CD4-positive, alpha-beta memory T cell (primary cell): ENCODE measurements around the gene NFE2L3. TPM values are rescaled to one million over a fixed set of nuclear protein-coding genes. Genes with fewer than 3 reads are reported as not detected.

Source experiments
- CTCF ChIA-PET: fragments of 350-600 bp; sonication (Branson Sonifier 250); formaldehyde crosslinking; loops from one replicate; lab custom pipeline; 2021; ENCODE audit warnings: inconsistent platforms; ENCODE audit not compliant: partially characterized antibody; lab: Charles Lee
- POLR2A ChIA-PET: fragments of 350-600 bp; sonication (Branson Sonifier 250); formaldehyde crosslinking; loops from one replicate; lab custom pipeline; 2021; ENCODE audit not compliant: partially characterized antibody; lab: Charles Lee
- DNase-seq, 5 donors: peaks; one replicate each; pipeline versions ENCODE4 v3.0.0 to v3.0.0-alpha.2; 2020 to 2022; ENCODE audit warnings: mixed read lengths in 1 of 5
- H3K27ac ChIP-seq: one replicate; pipeline ENCODE4 v1.7.0; 2013; ENCODE audit warnings: low read depth, low read length
- H3K27me3 ChIP-seq: 2 replicates; pipeline ENCODE4 v1.7.0; 2013; ENCODE audit warnings: mild to moderate bottlenecking, low read length, moderate library complexity; ENCODE audit not compliant: insufficient read depth
- H3K36me3 ChIP-seq: 2 replicates; pipeline ENCODE4 v1.7.0; 2013; ENCODE audit warnings: mild to moderate bottlenecking, low read length, moderate library complexity; ENCODE audit not compliant: insufficient read depth
- H3K4me1 ChIP-seq: 2 replicates; pipeline ENCODE4 v1.7.0; 2013; ENCODE audit warnings: mild to moderate bottlenecking, low read length, moderate library complexity; ENCODE audit not compliant: insufficient read depth
- H3K4me3 ChIP-seq, 2 donors: one replicate each; pipeline ENCODE4 v1.7.0; 2013; ENCODE audit warnings: low read length in 2 of 2, mild to moderate bottlenecking in 1 of 2
- H3K9me3 ChIP-seq, 2 donors: one replicate each; pipeline ENCODE4 v1.7.0; 2013; ENCODE audit warnings: low read length in 2 of 2, control low read depth in 1 of 2; ENCODE audit not compliant: control insufficient read depth in 1 of 2
- H3K27ac Mint-ChIP-seq, 7 donors: one replicate each; pipeline ENCODE4 v1.8.0; 2020 to 2021; ENCODE audit warnings: mixed read lengths in 7 of 7, mild to moderate bottlenecking in 6 of 7, inconsistent platforms in 3 of 7, moderate library complexity in 3 of 7
- H3K27me3 Mint-ChIP-seq, 2 donors: one replicate each; pipeline ENCODE4 v1.8.0; 2020 to 2021; ENCODE audit warnings: mixed read lengths in 2 of 2
- H3K36me3 Mint-ChIP-seq, 2 donors: one replicate each; pipeline ENCODE4 v1.8.0; 2020 to 2021; ENCODE audit warnings: mixed read lengths in 2 of 2, inconsistent platforms in 1 of 2, mild to moderate bottlenecking in 1 of 2
- H3K4me1 Mint-ChIP-seq, 4 donors: one replicate each; pipeline ENCODE4 v1.8.0; 2020 to 2021; ENCODE audit warnings: mixed read lengths in 4 of 4, mild to moderate bottlenecking in 1 of 4
- H3K4me3 Mint-ChIP-seq, 8 donors: one replicate each; pipeline ENCODE4 v1.8.0; 2020 to 2021; ENCODE audit warnings: mixed read lengths in 8 of 8, mild to moderate bottlenecking in 7 of 8, moderate library complexity in 6 of 8, inconsistent platforms in 3 of 8
- H3K9me3 Mint-ChIP-seq, 8 donors: one replicate each; pipeline ENCODE4 v1.8.0; 2020 to 2021; ENCODE audit warnings: mixed read lengths in 8 of 8, mild to moderate bottlenecking in 5 of 8, inconsistent platforms in 3 of 8, moderate library complexity in 1 of 8
- intact Hi-C: fragments of 100-400 bp; cut with micrococcal nuclease; formaldehyde crosslinking; loops from one replicate; pipeline ENCODE4 v1.15.1; 2023
- polyA plus RNA-seq, 2 donors: library from polyadenylated mRNA; unstranded; fragments of 300-500 nt; fragmentation: Illumina TruSeq; gene quantifications; one replicate each; pipeline ENCODE4 v1.2.3, GENCODE V29; 2021
- total RNA-seq, 2 experiments: library from RNA; stranded (reverse); gene quantifications; one replicate each; pipeline ENCODE4 v1.2.3, GENCODE V29; 2021

NFE2L3 gene
- total and polyA plus RNA-seq, 4 experiments from 2014 or later = 7.5 to 9.6 (median 7.9) TPM

DNA sequence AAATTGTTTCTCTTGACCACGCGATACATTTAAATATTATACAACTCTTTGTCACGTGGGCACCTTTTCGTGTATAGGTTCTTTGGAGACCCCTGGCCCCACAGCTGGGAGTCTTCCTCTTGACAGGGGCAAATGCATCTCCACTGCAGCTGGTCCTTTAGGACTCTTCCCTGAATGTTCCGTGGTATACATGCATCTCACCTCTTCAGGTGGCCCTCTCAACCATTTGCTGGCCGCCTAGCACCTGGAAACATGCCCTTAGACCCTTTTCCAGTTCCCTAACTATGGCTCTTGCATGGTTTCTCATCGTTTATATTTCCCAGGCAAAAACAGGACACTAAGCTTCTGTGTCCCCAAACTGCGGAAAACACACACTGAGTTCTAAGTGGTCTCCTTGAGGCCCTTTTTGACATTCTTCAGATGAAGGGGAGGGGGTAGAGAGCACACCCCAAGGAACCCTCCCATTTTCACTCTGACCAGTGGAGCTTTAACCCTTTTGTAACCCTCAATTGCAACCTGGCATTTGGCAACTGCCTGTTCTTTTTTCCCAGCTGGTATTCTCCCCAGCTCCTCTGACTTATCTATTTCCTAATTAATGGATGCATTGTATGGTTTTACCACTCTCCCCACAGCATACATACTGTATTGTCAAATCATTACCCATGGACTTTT lies 28.0 kb downstream of the NFE2L3 start:
- Histone ChIP-seq H3K27ac (no peak overlapping the region), H3K9me3 (no peaks in the 10 kb centered on the region), H3K4me1 (peaks cover 25% of the 10 kb centered on the region), H3K36me3 (no peaks in the 10 kb centered on the region), H3K27me3 (no peaks in the 10 kb centered on the region), H3K4me3 (no peak overlapping the region)
- ChIA-PET POLR2A (interaction anchor here (0.5 to 13.7 kb wide), 10 partner anchors 9 to 1355 kb away, joined by 3 to 369 read pairs (median 12); partner anchors contain the start of genes CBX3, HNRNPA2B1 and NFE2L3), CTCF (interaction anchor here (0.9 to 4.2 kb wide), 5 partner anchors 8 to 90 kb away, joined by 3 to 22 read pairs (median 10); no protein-coding TSS in a partner anchor)
- intact Hi-C loops = no loop called here
- peaks cover 24 to 60% (median 36%) of the 10 kb centered on the region in 4 donors for H3K4me1 Mint-ChIP-seq
- no peak overlapping the region for H3K4me3 Mint-ChIP-seq
- H3K9me3 Mint-ChIP-seq = peaks cover 0 to 5% (median 0%) of the 10 kb centered on the region in 8 donors
- no peak for DNase-seq
- peaks cover 11 to 16% of the 10 kb centered on the region in 2 donors for H3K36me3 Mint-ChIP-seq
- no peaks in the 10 kb centered on the region for H3K27me3 Mint-ChIP-seq
- H3K27ac Mint-ChIP-seq = peak overlapping the region in 6 of 7 donors; percentile 51 to 84 (median 64)

DNA sequence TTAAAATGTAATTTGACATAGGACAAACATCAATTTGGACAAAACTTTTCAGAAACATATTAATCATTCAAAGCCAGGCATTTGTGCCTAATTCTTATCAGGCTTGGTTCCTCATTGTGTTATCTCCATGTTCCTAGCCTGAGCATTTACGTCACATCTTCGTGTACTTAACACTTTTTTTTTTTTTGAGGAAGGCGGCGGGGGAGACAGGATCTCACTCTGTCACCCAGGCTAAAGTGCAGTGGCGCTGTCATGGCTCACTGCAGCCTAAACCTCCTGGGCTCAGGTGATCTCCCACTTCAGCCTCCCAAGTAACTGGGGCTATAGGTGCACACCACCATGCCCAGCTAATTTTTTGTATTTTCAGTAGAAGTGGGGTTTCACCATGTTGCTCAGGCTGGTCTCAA lies 28.8 kb downstream of the NFE2L3 start:
- peaks cover 0 to 5% (median 0%) of the 10 kb centered on the region in 8 donors for H3K9me3 Mint-ChIP-seq
- intact Hi-C loops = no loop called here
- H3K36me3 ChIP-seq = no peaks in the 10 kb centered on the region
- no peaks in the 10 kb centered on the region for H3K27me3 Mint-ChIP-seq
- DNase-seq = no peak
- H3K4me3 Mint-ChIP-seq = no peak overlapping the region
- H3K9me3 ChIP-seq = no peaks in the 10 kb centered on the region
- peaks cover 34% of the 10 kb centered on the region for H3K4me1 ChIP-seq
- H3K27me3 ChIP-seq = no peaks in the 10 kb centered on the region
- peak overlapping the region in 4 of 7 donors; percentile 1 to 81 (median 20) for H3K27ac Mint-ChIP-seq
- CTCF ChIA-PET = interaction anchor here (0.9 to 4.2 kb wide), 5 partner anchors 9 to 91 kb away, joined by 3 to 22 read pairs (median 10); no protein-coding TSS in a partner anchor
- H3K36me3 Mint-ChIP-seq = peaks cover 19 to 24% of the 10 kb centered on the region in 2 donors
- no peak overlapping the region for H3K4me3 ChIP-seq
- H3K4me1 Mint-ChIP-seq = peaks cover 31 to 68% (median 44%) of the 10 kb centered on the region in 4 donors
- H3K27ac ChIP-seq = no peak overlapping the region
- POLR2A ChIA-PET = interaction anchor here (0.9 to 13.7 kb wide), 8 partner anchors 8 to 83 kb away, joined by 3 to 369 read pairs (median 13); partner anchors contain the start of genes CBX3, HNRNPA2B1 and NFE2L3

DNA sequence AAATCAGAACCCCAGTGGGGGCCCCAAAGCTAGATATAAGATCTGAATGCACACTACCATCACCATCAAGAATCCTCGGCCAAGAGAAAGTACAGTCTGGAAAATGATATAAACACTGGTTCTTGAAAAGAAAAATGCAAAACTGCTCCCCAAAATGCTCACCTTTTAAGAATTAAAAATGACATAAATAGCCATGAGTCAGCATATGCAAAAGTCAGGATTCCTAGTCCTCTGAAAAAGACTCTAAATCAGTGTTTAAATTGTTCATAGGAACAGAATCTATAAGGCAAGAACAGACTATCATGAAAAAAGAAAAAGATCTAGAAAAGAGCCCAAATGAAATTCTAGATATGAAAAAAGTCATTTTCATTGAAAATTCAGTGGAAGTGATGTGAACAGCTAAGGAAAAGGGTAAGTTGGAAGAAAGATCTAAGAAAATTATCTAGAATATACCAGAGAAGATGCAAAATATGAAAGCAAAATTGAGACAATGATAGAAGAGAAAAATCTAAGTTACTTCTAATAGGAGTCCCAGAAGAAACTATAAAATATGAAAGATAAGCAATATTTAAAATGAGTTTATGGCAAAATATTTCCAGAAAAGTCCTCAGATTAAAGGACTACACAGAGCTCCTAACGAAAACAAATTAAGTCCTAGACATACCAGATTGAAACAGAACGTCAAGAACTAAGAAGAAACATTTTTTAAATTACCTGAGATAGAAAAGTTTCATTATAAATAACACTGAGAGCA lies 29.7 kb downstream of the NFE2L3 start:
- CTCF ChIA-PET = interaction anchor here (1.1 to 4.2 kb wide), 6 partner anchors 10 to 91 kb away, joined by 4 to 22 read pairs (median 8); partner anchors contain the start of gene NFE2L3
- Histone ChIP-seq H3K27ac (no peak overlapping the region), H3K9me3 (no peaks in the 10 kb centered on the region), H3K27me3 (no peaks in the 10 kb centered on the region), H3K4me1 (peaks cover 40% of the 10 kb centered on the region), H3K36me3 (no peaks in the 10 kb centered on the region), H3K4me3 (no peak overlapping the region)
- H3K27ac Mint-ChIP-seq = peak overlapping the region; percentile 24 to 91 (median 77)
- H3K36me3 Mint-ChIP-seq = peaks cover 19 to 28% of the 10 kb centered on the region in 2 donors
- no peak for DNase-seq
- H3K4me3 Mint-ChIP-seq = peak overlapping the region in 1 of 8 donors; percentile 21
- intact Hi-C loops = loop anchor here (2.0 kb wide), 1 partner anchor 15 kb away; no protein-coding TSS in a partner anchor
- H3K27me3 Mint-ChIP-seq = no peaks in the 10 kb centered on the region
- H3K9me3 Mint-ChIP-seq = peaks cover 0 to 5% (median 0%) of the 10 kb centered on the region in 8 donors
- H3K4me1 Mint-ChIP-seq = peaks cover 37 to 75% (median 51%) of the 10 kb centered on the region in 4 donors
- POLR2A ChIA-PET = interaction anchor here (0.9 to 13.7 kb wide), 6 partner anchors 8 to 30 kb away, joined by 3 to 369 read pairs (median 16); partner anchors contain the start of genes CBX3, HNRNPA2B1 and NFE2L3

DNA sequence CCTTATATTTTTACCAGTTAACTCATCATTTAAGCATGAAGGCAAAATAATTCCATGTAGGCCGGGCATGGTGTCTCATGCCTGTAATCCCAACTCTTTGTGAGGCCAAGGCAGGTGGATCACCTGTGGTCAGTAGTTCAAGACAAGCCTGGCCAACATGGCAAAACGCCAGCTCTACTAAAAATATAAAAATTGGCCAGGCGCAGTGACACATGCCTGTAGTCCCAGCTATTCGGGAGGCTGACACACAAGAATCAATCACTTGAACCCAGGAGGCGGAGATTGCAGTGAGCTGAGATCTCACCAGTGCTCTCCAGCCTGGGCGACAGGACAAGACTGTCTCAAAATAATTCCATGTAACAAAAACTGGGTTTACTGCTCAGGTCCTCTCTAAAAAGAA lies 30.3 kb downstream of the NFE2L3 start:
- POLR2A ChIA-PET = interaction anchor here (0.6 to 13.7 kb wide), 10 partner anchors 9 to 109 kb away, joined by 3 to 369 read pairs (median 4); partner anchors contain the start of genes CBX3, HNRNPA2B1, NFE2L3 and SNX10
- peaks cover 43 to 78% (median 56%) of the 10 kb centered on the region in 4 donors for H3K4me1 Mint-ChIP-seq
- DNase-seq = no peak
- H3K4me3 Mint-ChIP-seq = no peak overlapping the region
- Histone ChIP-seq H3K9me3 (no peaks in the 10 kb centered on the region), H3K4me1 (peaks cover 46% of the 10 kb centered on the region), H3K36me3 (no peaks in the 10 kb centered on the region), H3K27me3 (no peaks in the 10 kb centered on the region), H3K4me3 (no peak overlapping the region), H3K27ac (no peak overlapping the region)
- peaks cover 0 to 5% (median 0%) of the 10 kb centered on the region in 8 donors for H3K9me3 Mint-ChIP-seq
- H3K27me3 Mint-ChIP-seq = no peaks in the 10 kb centered on the region
- peak overlapping the region in 2 of 7 donors; percentile 20 to 81 for H3K27ac Mint-ChIP-seq
- intact Hi-C loops = loop anchor here (2.0 kb wide), 1 partner anchor 15 kb away; no protein-coding TSS in a partner anchor
- peaks cover 19 to 34% of the 10 kb centered on the region in 2 donors for H3K36me3 Mint-ChIP-seq
- CTCF ChIA-PET = interaction anchor here (1.0 to 4.2 kb wide), 5 partner anchors 10 to 92 kb away, joined by 4 to 22 read pairs (median 6); partner anchors contain the start of gene NFE2L3

DNA sequence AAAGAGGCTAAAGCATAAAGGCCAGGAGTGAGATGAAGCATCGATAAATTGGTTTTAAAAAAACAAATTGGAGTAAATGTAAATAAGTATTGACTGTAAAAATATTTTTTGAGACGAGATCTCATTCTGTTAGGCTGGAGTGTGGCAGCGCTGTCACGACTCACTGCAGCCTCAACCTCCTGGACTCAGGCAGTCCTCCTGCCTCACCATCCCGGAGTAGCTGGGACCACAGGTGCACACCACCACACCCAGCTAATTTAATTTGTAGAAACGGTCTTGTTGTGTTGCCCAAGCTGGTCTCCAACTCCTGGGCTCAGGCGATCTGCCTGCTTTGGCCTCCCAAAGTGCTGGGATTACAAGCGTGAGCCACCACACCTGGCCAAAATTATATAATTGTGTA lies 30.7 kb downstream of the NFE2L3 start:
- Histone ChIP-seq H3K4me3 (no peak overlapping the region), H3K27me3 (no peaks in the 10 kb centered on the region), H3K4me1 (peaks cover 51% of the 10 kb centered on the region), H3K27ac (no peak overlapping the region), H3K9me3 (no peaks in the 10 kb centered on the region), H3K36me3 (no peaks in the 10 kb centered on the region)
- peaks cover 45 to 78% (median 58%) of the 10 kb centered on the region in 4 donors for H3K4me1 Mint-ChIP-seq
- no peak for DNase-seq
- no peak overlapping the region for H3K4me3 Mint-ChIP-seq
- H3K27ac Mint-ChIP-seq = peak overlapping the region in 5 of 7 donors; percentile 13 to 81 (median 63)
- peaks cover 19 to 38% of the 10 kb centered on the region in 2 donors for H3K36me3 Mint-ChIP-seq
- H3K9me3 Mint-ChIP-seq = peaks cover 0 to 5% (median 0%) of the 10 kb centered on the region in 8 donors
- intact Hi-C loops = loop anchor here (2.0 kb wide), 1 partner anchor 14 kb away; no protein-coding TSS in a partner anchor
- CTCF ChIA-PET = interaction anchor here (0.7 to 4.2 kb wide), 6 partner anchors 9 to 92 kb away, joined by 3 to 22 read pairs (median 5); partner anchors contain the start of gene NFE2L3
- no peaks in the 10 kb centered on the region for H3K27me3 Mint-ChIP-seq
- POLR2A ChIA-PET = interaction anchor here (0.6 to 13.7 kb wide), 10 partner anchors 9 to 109 kb away, joined by 3 to 369 read pairs (median 4); partner anchors contain the start of genes CBX3, HNRNPA2B1, NFE2L3 and SNX10

DNA sequence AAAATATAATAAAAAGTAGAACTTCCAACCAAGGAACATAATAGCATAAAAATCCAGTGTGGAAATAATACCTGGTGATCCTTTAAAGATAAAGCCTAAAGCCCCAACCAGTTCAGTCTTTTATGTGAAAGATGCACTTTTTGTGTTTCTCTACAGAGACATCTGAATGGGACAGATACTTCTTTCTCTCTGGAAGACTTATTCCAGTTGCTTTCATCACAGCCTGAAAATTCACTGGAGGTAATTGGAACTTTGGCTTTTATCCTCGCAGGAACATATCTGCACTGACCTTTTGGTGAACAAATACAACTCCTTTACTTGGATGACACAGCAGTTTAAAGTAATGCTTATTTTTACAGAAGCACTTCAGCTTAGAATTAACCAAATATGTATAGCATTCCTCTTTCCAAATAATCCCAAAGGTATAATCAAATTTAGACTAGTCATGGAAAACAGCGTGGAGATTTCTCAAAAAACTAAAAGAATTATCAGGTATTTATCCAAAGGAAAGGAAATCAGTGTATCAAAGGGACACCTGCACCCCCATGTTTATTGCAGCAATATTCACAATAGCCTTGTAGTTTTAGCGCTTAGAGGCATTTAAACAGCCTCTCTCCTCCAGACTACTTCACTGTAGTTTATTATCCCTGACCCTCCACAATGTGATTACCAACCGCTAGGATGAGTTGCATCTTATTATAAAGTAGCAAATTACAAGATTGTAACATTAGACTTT lies 31.7 kb downstream of the NFE2L3 start:
- Histone ChIP-seq H3K4me1 (peaks cover 56% of the 10 kb centered on the region), H3K4me3 (no peak overlapping the region), H3K27me3 (no peaks in the 10 kb centered on the region), H3K9me3 (no peaks in the 10 kb centered on the region), H3K27ac (no peak overlapping the region), H3K36me3 (peaks cover 2% of the 10 kb centered on the region)
- intact Hi-C loops = loop anchor here (2.0 kb wide), 1 partner anchor 13 kb away; no protein-coding TSS in a partner anchor
- Mint-ChIP-seq H3K27ac (peak overlapping the region in 6 of 7 donors; percentile 25 to 81 (median 42)), H3K4me1 (peaks cover 47 to 84% (median 64%) of the 10 kb centered on the region in 4 donors), H3K9me3 (peaks cover 0 to 9% (median 0%) of the 10 kb centered on the region in 8 donors), H3K36me3 (peaks cover 22 to 46% of the 10 kb centered on the region in 2 donors), H3K4me3 (no peak overlapping the region), H3K27me3 (no peaks in the 10 kb centered on the region)
- ChIA-PET CTCF (interaction anchor here (0.7 to 1.7 kb wide), 5 partner anchors 8 to 32 kb away, joined by 3 to 7 read pairs (median 5); partner anchors contain the start of gene NFE2L3), POLR2A (interaction anchor here (0.9 to 13.7 kb wide), 7 partner anchors 12 to 94 kb away, joined by 3 to 369 read pairs (median 4); partner anchors contain the start of genes CBX3, HNRNPA2B1 and NFE2L3)
- DNase-seq = no peak
